K562 (cell line): ENCODE results near the gene PSG4. TPM values are rescaled to one million over a fixed set of nuclear protein-coding genes. Genes with fewer than 3 reads are reported as not detected.
"Not testable (repeated sequence)": the region's sequence is repeated elsewhere in the genome, so short reads cannot be mapped to it uniquely, and the experiment has no call there.

Experiments used
- ATAC-seq: fragments of 200-7000 bp; cut with Tn5 transposase; 3 replicates; pipeline ENCODE4 v1.9.1; 2020; ENCODE audit warnings: moderate library complexity
- BruUV-seq: library from RNA; stranded (reverse); fragments of 400-500 nt; replicated peaks from 2 replicates; lab custom pipeline; 2021; lab: Mats Ljungman, UMichigan
- CTCF ChIA-PET: fragments of 300-600 bp; formaldehyde crosslinking; extraction: SDS; loops from one replicate; lab custom pipeline; 2021; ENCODE audit warnings: low intra/inter-chr PET ratio; lab: Yijun Ruan, JAX
- POLR2A ChIA-PET: fragments of 300-600, 350-650 bp; sonication (Branson Sonifier 250); formaldehyde crosslinking; extraction: SDS; loops from one replicate; lab custom pipeline; 2021; ENCODE audit warnings: antibody characterized with exemption, inconsistent platforms; lab: Yijun Ruan, JAX
- DNase-seq, 4 experiments: peaks; one replicate each; pipeline versions ENCODE4 v3.0.0 to v3.0.0-alpha.2; 2011 to 2018; ENCODE audit warnings: low spot score in 3 of 4, mixed read lengths in 3 of 4; ENCODE audit errors: extremely low read depth in 1 of 4
- FAIRE-seq: peaks from 2 replicates; lab custom pipeline; 2011; peaks lifted over from hg19 to GRCh38; lab: Jason Lieb, UNC
- H2AFZ ChIP-seq: 2 replicates; pipeline ENCODE4 v1.6.0; 2011; ENCODE audit warnings: low read depth, low read length, control low read depth, inconsistent platforms
- H3K27ac ChIP-seq: fragments of 200-600 bp; 3 replicates; pipeline ENCODE4 v1.8.0; 2011; ENCODE audit warnings: low read depth, mild to moderate bottlenecking, control low read depth, inconsistent platforms, low read length, moderate library complexity, mixed read lengths; ENCODE audit errors: extremely low read depth
- H3K27me3 ChIP-seq, 2 experiments: fragments of 300-600 bp in 1 of 2; 2 replicates in 1 of 2; 3 replicates in 1 of 2; pipeline versions ENCODE4 v1.6.0 to v1.8.0; 2011; ENCODE audit warnings: inconsistent platforms in 2 of 2, low read length in 2 of 2, mild to moderate bottlenecking in 1 of 2, mixed read lengths in 1 of 2, moderate library complexity in 1 of 2; ENCODE audit not compliant: control insufficient read depth in 2 of 2, insufficient read depth in 2 of 2
- H3K36me3 ChIP-seq: fragments of 300-600 bp; 3 replicates; pipeline ENCODE4 v1.8.0; 2011; ENCODE audit warnings: mild to moderate bottlenecking, low read length, inconsistent platforms; ENCODE audit not compliant: control insufficient read depth, insufficient read depth
- H3K4me1 ChIP-seq, 2 experiments: fragments of 200-600 bp in 1 of 2; replicated peaks in 1 of 2; 2 replicates in 1 of 2; 3 replicates in 1 of 2; pipeline versions ENCODE4 v1.5.1 to v1.8.0; 2011; ENCODE audit warnings: inconsistent platforms in 2 of 2, low read length in 2 of 2, mild to moderate bottlenecking in 1 of 2, mixed read lengths in 1 of 2, moderate library complexity in 1 of 2; ENCODE audit not compliant: control insufficient read depth in 2 of 2, insufficient read depth in 2 of 2
- H3K4me2 ChIP-seq: 2 replicates; pipeline ENCODE4 v1.6.1; 2011; ENCODE audit warnings: low read length, control low read depth, inconsistent platforms, mixed read lengths; ENCODE audit not compliant: insufficient read depth
- H3K4me3 ChIP-seq: fragments of 200-600 bp; sonication (generic), shearing (Covaris generic); 2 replicates; pipeline ENCODE4 v1.5.1; 2016; ENCODE audit warnings: control low read depth, inconsistent platforms
- H3K79me2 ChIP-seq: fragments of 200-600 bp; 3 replicates; pipeline ENCODE4 v1.8.0; 2011; ENCODE audit warnings: low read length, inconsistent platforms; ENCODE audit not compliant: control insufficient read depth, insufficient read depth
- H3K9ac ChIP-seq, 2 experiments: 2 replicates each; pipeline versions ENCODE4 v1.6.0 to v1.6.1; 2011; ENCODE audit warnings: low read depth in 2 of 2, low read length in 2 of 2, control low read depth in 1 of 2, inconsistent platforms in 1 of 2, mild to moderate bottlenecking in 1 of 2, mixed read lengths in 1 of 2; ENCODE audit not compliant: insufficient read depth in 1 of 2
- H3K9me1 ChIP-seq: one replicate; pipeline ENCODE4 v1.6.0; 2011; ENCODE audit warnings: inconsistent platforms, mild to moderate bottlenecking, low read length, moderate library complexity; ENCODE audit not compliant: control insufficient read depth, insufficient read depth
- H3K9me3 ChIP-seq: replicated peaks from 2 replicates; pipeline ENCODE4 v1.5.1; 2011; ENCODE audit warnings: low read depth, low read length, inconsistent platforms; ENCODE audit not compliant: control insufficient read depth, insufficient read depth
- H4K20me1 ChIP-seq: replicated peaks from 2 replicates; pipeline ENCODE4 v1.6.1; 2011; ENCODE audit warnings: low read length, inconsistent platforms, mixed read lengths; ENCODE audit not compliant: control insufficient read depth, insufficient read depth
- WGBS: fragments of 100-300 bp; shearing (Covaris generic); methylation state at CpG from one replicate; pipeline ENCODE4 v1.1.6; 2016; ENCODE audit warnings: low coverage, mixed read lengths; ENCODE audit not compliant: insufficient coverage; ENCODE audit errors: missing lambda C conversion rate; 5-methylcytosine and 5-hydroxymethylcytosine counted together
- in situ Hi-C: fragments of 300-500 bp; cut with MboI; formaldehyde crosslinking; loops from 4 replicates; pipeline ENCODE4 v1.15.0; 2018; ENCODE audit warnings: inconsistent platforms, mixed read lengths
- intact Hi-C: fragments of 100-400 bp; cut with micrococcal nuclease; formaldehyde crosslinking; loops from 2 replicates; pipeline ENCODE4 v1.14.2; 2022
- polyA plus RNA-seq, 8 experiments: library from polyadenylated mRNA; depleted of rRNA in 4 of 8; stranded (reverse) in 5 of 8; unstranded in 3 of 8; fragments of >200 nt; fragmentation: Nextera tagmentation in 2 of 8; fragmentation: Illumina TruSeq in 1 of 8; extraction: Ambion mirVana in 2 of 8; extraction: Trizol in 1 of 8; gene quantifications; 2 replicates each; pipeline versions ENCODE4 v1.2.1 to v1.2.3, GENCODE V29; 2011 to 2014; ENCODE audit warnings: inconsistent platforms in 1 of 8, missing spikeins in 1 of 8
- total RNA-seq, 7 experiments: library from RNA; depleted of rRNA in 6 of 7; stranded (reverse); fragments of >200 nt in 6 of 7; fragmentation: Illumina TruSeq in 2 of 7; extraction: Trizol in 2 of 7; gene quantifications; 2 replicates each; pipeline versions ENCODE4 v1.2.1 to v1.2.3, GENCODE V29; 2011 to 2021; ENCODE audit warnings: low replicate concordance in 1 of 7
- TF ChIP-seq, protein P1 (sequence below), 3 experiments: IDR thresholded peaks in 2 of 3; conservative IDR thresholded peaks in 1 of 3; 2 replicates each; pipeline ENCODE4 v1.5.1; 2011 to 2012; ENCODE audit warnings: low read length in 3 of 3, mild to moderate bottlenecking in 3 of 3, control low read depth in 2 of 3, improper control_type of control experiment in 1 of 3, inconsistent platforms in 1 of 3, low read depth in 1 of 3, mixed read lengths in 1 of 3, moderate library complexity in 1 of 3; ENCODE audit not compliant: insufficient read depth in 2 of 3

The PSG4 gene
- total and polyA plus RNA-seq, 9 of the 15 experiments (the other 6 are each of a cell fraction or from before 2014, with no cell fraction given), result 0.03 TPM; not detected in 8

- CTCF ChIA-PET, FAIRE-seq, POLR2A ChIA-PET, intact Hi-C loops, H3K4me2 ChIP-seq, ATAC-seq, H3K4me3 ChIP-seq, H3K27ac ChIP-seq, H3K9me3 ChIP-seq, H3K27me3 ChIP-seq, H2AFZ ChIP-seq, H3K36me3 ChIP-seq, H3K79me2 ChIP-seq, H3K9me1 ChIP-seq, in situ Hi-C loops, H3K4me1 ChIP-seq, H3K9ac ChIP-seq, BruUV-seq, H4K20me1 ChIP-seq: not testable (repeated sequence)
- WGBS, result 0% methylated on average over 3 of the region's 4 CpGs
- DNase-seq, result peak in 1 of 4 experiments; percentile 6
- TF ChIP-seq, protein P1, sequence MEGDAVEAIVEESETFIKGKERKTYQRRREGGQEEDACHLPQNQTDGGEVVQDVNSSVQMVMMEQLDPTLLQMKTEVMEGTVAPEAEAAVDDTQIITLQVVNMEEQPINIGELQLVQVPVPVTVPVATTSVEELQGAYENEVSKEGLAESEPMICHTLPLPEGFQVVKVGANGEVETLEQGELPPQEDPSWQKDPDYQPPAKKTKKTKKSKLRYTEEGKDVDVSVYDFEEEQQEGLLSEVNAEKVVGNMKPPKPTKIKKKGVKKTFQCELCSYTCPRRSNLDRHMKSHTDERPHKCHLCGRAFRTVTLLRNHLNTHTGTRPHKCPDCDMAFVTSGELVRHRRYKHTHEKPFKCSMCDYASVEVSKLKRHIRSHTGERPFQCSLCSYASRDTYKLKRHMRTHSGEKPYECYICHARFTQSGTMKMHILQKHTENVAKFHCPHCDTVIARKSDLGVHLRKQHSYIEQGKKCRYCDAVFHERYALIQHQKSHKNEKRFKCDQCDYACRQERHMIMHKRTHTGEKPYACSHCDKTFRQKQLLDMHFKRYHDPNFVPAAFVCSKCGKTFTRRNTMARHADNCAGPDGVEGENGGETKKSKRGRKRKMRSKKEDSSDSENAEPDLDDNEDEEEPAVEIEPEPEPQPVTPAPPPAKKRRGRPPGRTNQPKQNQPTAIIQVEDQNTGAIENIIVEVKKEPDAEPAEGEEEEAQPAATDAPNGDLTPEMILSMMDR (IDR thresholded peaks at IDR 0.05 in 2 of 3, conservative IDR thresholded peaks at IDR 0.05 in 1 of 3; ENCODE audit: insufficient read depth in 2 of 3, low read depth in 1 of 3, low read length in 3 of 3), result 0 out of 6 replicates have a peak, but pooled peaks of 1 of the 3 experiments have one; percentile 6
These were observed 32.8 kb upstream of the PSG4 start for GRCh38 chr19:43238213-43238612.

- H3K9me3 ChIP-seq, H3K4me3 ChIP-seq, H3K4me2 ChIP-seq, H3K9ac ChIP-seq, H3K36me3 ChIP-seq, H2AFZ ChIP-seq, CTCF ChIA-PET, H3K27me3 ChIP-seq, ATAC-seq, POLR2A ChIA-PET, H4K20me1 ChIP-seq, intact Hi-C loops, BruUV-seq, FAIRE-seq, DNase-seq, H3K9me1 ChIP-seq, H3K4me1 ChIP-seq, in situ Hi-C loops, H3K79me2 ChIP-seq, H3K27ac ChIP-seq: not testable (repeated sequence)
- WGBS, result 0% methylated on average over 3 of the region's 3 CpGs
These were observed 30.2 kb upstream of the PSG4 start for GRCh38 chr19:43235686-43236085.
